DMS 273 (cell line): ENCODE measurements around the gene SPDYE2B.
"Not testable (repeated sequence)": the region's sequence is repeated elsewhere in the genome, so short reads cannot be mapped to it uniquely, and the experiment has no call there.

Source experiments
- DNase-seq: peaks from one replicate; lab custom pipeline; 2025; ENCODE audit not compliant: unreplicated experiment; lab: John Stamatoyannopoulos, UW

SPDYE2B gene

GRCh38 chr7:102697642-102698512 lies 47.8 kb downstream of the SPDYE2B start:
- DNase-seq: not testable (repeated sequence)

GRCh38 chr7:102698962-102699750 lies 49.0 kb downstream of the SPDYE2B start:
- not testable (repeated sequence) for DNase-seq
